Body of pancreas (tissue), 4 donors: ENCODE data around the gene SVEP1. TPM values are rescaled to one million over a fixed set of nuclear protein-coding genes. Genes with fewer than 3 reads are reported as not detected.
"Not testable (repeated sequence)": the region's sequence is repeated elsewhere in the genome, so short reads cannot be mapped to it uniquely, and the experiment has no call there.

ENCODE experiments used
- ATAC-seq: fragments of 150-250 bp; one replicate; pipeline ENCODE4 v1.9.1; 2016
- DNase-seq, 4 donors: peaks; one replicate each; pipeline ENCODE4 v3.0.0-alpha.2; 2019
- H3K27ac ChIP-seq, 4 donors: fragments of 200-600 bp; sonication (generic); 1 replicate in 3 of 4; 2 replicates in 1 of 4; pipeline versions ENCODE4 v1.5.1 to v1.6.1; 2016 to 2019; ENCODE audit warnings: mild to moderate bottlenecking in 1 of 4, mixed read lengths in 1 of 4, moderate library complexity in 1 of 4
- H3K27me3 ChIP-seq, 2 donors: fragments of 200-600 bp; sonication (generic); one replicate each; pipeline ENCODE4 v1.6.0; 2016; ENCODE audit warnings: mild to moderate bottlenecking in 1 of 2
- H3K36me3 ChIP-seq, 2 donors: fragments of 200-600 bp; sonication (generic); replicated peaks in 1 of 2; 2 replicates each; pipeline ENCODE4 v1.5.1; 2016; ENCODE audit warnings: low read depth in 2 of 2; ENCODE audit not compliant: insufficient read depth in 1 of 2
- H3K4me1 ChIP-seq: fragments of 200-600 bp; sonication (generic); one replicate; pipeline ENCODE4 v1.6.0; 2016
- H3K4me3 ChIP-seq, 2 donors: fragments of 200-600 bp; sonication (generic); 1 replicate in 1 of 2; 2 replicates in 1 of 2; pipeline ENCODE4 v1.5.1; 2016 to 2019
- H3K9me3 ChIP-seq, 3 donors: fragments of 200-600 bp; sonication (generic); 1 replicate in 2 of 3; 2 replicates in 1 of 3; pipeline ENCODE4 v1.5.1; 2016
- POLR2A ChIP-seq, 3 donors: fragments of 450-650 bp; IDR thresholded peaks; one replicate each; pipeline ENCODE4 v1.6.1; 2016; ENCODE audit warnings: antibody characterized with exemption in 3 of 3, mild to moderate bottlenecking in 2 of 3
- WGBS, 2 donors: methylation state at CpG; one replicate each; pipeline ENCODE4 v1.1.5; 2017; 5-methylcytosine and 5-hydroxymethylcytosine counted together
- intact Hi-C: fragments of 100-400 bp; cut with DNase I; formaldehyde crosslinking; loops from one replicate; pipeline ENCODE4 v1.15.1; 2023
- total RNA-seq, 2 donors: library from RNA; depleted of rRNA; stranded (reverse); fragments of >200 nt; gene quantifications; one replicate each; pipeline ENCODE4 v1.1.0, GENCODE V29; 2016
- TF ChIP-seq, protein P1 (sequence below), 7 experiments: fragments of 450-650 bp in 4 of 7; fragments of 200-600 bp in 3 of 7; sonication (generic) in 3 of 7; IDR thresholded peaks; one replicate each; pipeline ENCODE4 v1.5.1; 2016 to 2019; ENCODE audit warnings: antibody characterized with exemption in 7 of 7

Gene SVEP1
- total RNA-seq, 2 donors from 2014 or later, result 23.7 to 34.0 TPM

GRCh38 chr9:110532908-110533665 lies 46.5 kb downstream of the SVEP1 start:
- no peak overlapping the region for H3K4me3 ChIP-seq
- WGBS, 2 donors, result 58 to 61% methylated on average over 9 of the region's 9 CpGs
- no peak for DNase-seq
- no peaks in the 10 kb centered on the region for H3K27me3 ChIP-seq
- H3K9me3 ChIP-seq, result no peaks in the 10 kb centered on the region
- H3K4me1 ChIP-seq, result no peaks in the 10 kb centered on the region
- H3K27ac ChIP-seq, result no peak overlapping the region
- intact Hi-C loops, result no loop called here
- no peak for TF ChIP-seq POLR2A (IDR thresholded peaks at IDR 0.05)
- TF ChIP-seq, protein P1, sequence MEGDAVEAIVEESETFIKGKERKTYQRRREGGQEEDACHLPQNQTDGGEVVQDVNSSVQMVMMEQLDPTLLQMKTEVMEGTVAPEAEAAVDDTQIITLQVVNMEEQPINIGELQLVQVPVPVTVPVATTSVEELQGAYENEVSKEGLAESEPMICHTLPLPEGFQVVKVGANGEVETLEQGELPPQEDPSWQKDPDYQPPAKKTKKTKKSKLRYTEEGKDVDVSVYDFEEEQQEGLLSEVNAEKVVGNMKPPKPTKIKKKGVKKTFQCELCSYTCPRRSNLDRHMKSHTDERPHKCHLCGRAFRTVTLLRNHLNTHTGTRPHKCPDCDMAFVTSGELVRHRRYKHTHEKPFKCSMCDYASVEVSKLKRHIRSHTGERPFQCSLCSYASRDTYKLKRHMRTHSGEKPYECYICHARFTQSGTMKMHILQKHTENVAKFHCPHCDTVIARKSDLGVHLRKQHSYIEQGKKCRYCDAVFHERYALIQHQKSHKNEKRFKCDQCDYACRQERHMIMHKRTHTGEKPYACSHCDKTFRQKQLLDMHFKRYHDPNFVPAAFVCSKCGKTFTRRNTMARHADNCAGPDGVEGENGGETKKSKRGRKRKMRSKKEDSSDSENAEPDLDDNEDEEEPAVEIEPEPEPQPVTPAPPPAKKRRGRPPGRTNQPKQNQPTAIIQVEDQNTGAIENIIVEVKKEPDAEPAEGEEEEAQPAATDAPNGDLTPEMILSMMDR (IDR thresholded peaks at IDR 0.05), result no peak
- H3K36me3 ChIP-seq, result no peaks in the 10 kb centered on the region
- no peak for ATAC-seq

DNA sequence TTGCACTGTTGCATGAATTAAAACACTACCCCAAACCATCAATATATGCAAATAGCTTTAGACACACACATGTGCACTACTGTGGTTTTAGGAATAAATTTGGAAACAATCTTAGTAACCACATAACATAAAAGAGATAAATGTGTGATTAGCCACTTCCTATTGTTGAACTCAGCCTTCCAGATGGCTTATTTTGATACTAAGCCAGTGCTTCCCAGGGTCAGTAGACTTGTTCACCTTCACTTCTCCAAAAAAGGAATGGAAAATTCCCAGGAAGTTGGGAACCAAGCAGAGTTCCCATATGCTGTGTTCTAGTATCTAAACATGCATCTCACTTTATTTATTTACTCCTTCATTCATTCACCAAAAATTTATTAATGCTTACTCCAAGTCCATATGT lies 47.8 kb downstream of the SVEP1 start:
- no peak for ATAC-seq
- no peak overlapping the region for H3K4me3 ChIP-seq
- no peaks in the 10 kb centered on the region for H3K36me3 ChIP-seq
- no peaks in the 10 kb centered on the region for H3K9me3 ChIP-seq
- intact Hi-C loops, result no loop called here
- no peaks in the 10 kb centered on the region for H3K4me1 ChIP-seq
- no peaks in the 10 kb centered on the region for H3K27me3 ChIP-seq
- DNase-seq, result no peak
- H3K27ac ChIP-seq, result no peak overlapping the region
- TF ChIP-seq, protein P1 (IDR thresholded peaks at IDR 0.05), result no peak
- no peak for TF ChIP-seq POLR2A (IDR thresholded peaks at IDR 0.05)

GRCh38 chr9:110531241-110531640 lies 48.3 kb downstream of the SVEP1 start:
- DNase-seq, H3K4me3 ChIP-seq, H3K4me1 ChIP-seq, H3K27me3 ChIP-seq, H3K36me3 ChIP-seq, H3K9me3 ChIP-seq, ATAC-seq, H3K27ac ChIP-seq, intact Hi-C loops: not testable (repeated sequence)
- 42 to 59% methylated on average over 1 of the region's 1 CpG for WGBS, 2 donors

DNA sequence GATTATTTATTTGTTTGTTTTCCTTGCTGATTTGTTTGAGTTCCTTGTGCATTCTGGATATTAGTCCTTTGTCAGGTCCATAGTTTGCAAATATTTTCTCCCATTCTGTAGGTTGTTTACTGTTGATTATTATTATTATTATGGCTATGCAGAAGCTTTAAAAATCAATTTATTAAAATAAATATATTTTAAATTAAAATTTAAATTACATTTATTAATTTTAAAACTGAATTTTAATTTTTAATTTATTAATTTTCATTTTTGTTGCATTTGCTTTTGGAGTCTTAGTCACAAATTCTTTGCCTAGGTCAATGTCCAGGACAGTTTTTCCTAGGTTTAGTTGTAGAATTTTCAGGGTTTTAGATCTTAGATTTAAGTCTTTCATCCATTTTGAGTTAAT lies 50.9 kb downstream of the SVEP1 start:
- Histone ChIP-seq H3K27ac (no peak overlapping the region), H3K27me3 (no peaks in the 10 kb centered on the region), H3K4me1 (no peaks in the 10 kb centered on the region), H3K4me3 (no peak overlapping the region), H3K9me3 (no peaks in the 10 kb centered on the region), H3K36me3 (no peaks in the 10 kb centered on the region)
- no peak for ATAC-seq
- intact Hi-C loops, result no loop called here
- no peak for DNase-seq
- no peak for TF ChIP-seq POLR2A (IDR thresholded peaks at IDR 0.05)
- TF ChIP-seq, protein P1 (IDR thresholded peaks at IDR 0.05), result no peak

GRCh38 chr9:110526426-110526825 lies 53.1 kb downstream of the SVEP1 start:
- 58 to 79% methylated on average over 1 of the region's 1 CpG for WGBS, 2 donors
- Histone ChIP-seq H3K36me3 (no peaks in the 10 kb centered on the region), H3K27ac (no peak overlapping the region), H3K4me1 (no peaks in the 10 kb centered on the region), H3K27me3 (no peaks in the 10 kb centered on the region), H3K9me3 (no peaks in the 10 kb centered on the region), H3K4me3 (no peak overlapping the region)
- intact Hi-C loops, result no loop called here
- ATAC-seq, result no peak
- no peak for DNase-seq
- no peak for TF ChIP-seq POLR2A (IDR thresholded peaks at IDR 0.05)
- TF ChIP-seq, protein P1 (IDR thresholded peaks at IDR 0.05), result no peak
